ENCODE data around the gene ISYNA1.

DNA sequence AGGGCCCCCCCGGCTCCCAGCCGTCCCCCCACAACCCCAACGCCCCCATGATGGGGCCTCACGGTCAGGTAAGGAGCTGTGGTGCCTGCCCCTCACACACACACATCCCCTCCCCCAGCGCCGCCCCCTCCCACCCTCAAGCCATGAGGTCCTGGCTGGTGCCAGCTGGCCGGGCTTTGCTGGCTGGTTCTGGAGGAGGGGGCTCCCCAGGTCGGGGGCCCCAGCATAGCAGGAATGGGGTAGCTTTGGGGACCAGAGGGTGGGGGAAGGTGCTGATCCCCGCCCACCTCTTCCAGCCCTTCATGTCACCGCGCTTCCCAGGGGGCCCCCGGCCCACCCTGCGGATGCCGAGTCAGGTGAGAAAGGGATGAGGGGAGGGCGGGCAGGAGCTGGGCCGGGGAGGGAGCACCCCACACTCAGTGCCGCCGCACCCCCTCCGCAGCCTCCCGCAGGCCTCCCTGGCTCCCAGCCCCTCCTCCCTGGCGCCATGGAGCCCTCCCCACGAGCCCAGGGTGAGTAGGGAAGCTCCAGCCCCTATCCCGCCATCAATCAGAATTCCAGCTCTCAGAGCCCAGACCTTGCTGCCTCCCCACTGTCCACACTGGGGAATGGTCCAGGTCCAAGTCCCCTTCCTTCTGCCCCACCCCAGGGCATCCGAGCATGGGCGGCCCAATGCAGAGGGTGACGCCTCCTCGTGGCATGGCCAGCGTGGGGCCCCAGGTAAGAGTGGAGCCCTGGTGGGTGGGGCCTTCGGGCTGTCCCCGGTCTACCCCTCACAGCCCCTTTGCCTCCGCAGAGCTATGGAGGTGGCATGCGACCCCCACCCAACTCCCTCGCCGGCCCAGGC lies 6.4 kb downstream of the ISYNA1 start:
- TF ChIP-seq, protein P1, sequence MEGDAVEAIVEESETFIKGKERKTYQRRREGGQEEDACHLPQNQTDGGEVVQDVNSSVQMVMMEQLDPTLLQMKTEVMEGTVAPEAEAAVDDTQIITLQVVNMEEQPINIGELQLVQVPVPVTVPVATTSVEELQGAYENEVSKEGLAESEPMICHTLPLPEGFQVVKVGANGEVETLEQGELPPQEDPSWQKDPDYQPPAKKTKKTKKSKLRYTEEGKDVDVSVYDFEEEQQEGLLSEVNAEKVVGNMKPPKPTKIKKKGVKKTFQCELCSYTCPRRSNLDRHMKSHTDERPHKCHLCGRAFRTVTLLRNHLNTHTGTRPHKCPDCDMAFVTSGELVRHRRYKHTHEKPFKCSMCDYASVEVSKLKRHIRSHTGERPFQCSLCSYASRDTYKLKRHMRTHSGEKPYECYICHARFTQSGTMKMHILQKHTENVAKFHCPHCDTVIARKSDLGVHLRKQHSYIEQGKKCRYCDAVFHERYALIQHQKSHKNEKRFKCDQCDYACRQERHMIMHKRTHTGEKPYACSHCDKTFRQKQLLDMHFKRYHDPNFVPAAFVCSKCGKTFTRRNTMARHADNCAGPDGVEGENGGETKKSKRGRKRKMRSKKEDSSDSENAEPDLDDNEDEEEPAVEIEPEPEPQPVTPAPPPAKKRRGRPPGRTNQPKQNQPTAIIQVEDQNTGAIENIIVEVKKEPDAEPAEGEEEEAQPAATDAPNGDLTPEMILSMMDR (IDR thresholded peaks at IDR 0.05) = no peak
- no peak for TF ChIP-seq POLR2A (IDR thresholded peaks at IDR 0.05)

Data from adrenal gland (tissue), 5 donors.